GM19372 (cell line): ENCODE data around the gene ALKBH6.
"Not testable (repeated sequence)": the region's sequence is repeated elsewhere in the genome, so short reads cannot be mapped to it uniquely, and the experiment has no call there.

Experiments
- ATAC-seq: cut with Tn5 transposase; IDR thresholded peaks from one replicate; pipeline ENCODE4 v1.9.1; 2021; ENCODE audit warnings: mild to moderate bottlenecking, low read depth, moderate library complexity; ENCODE audit not compliant: unreplicated experiment

ALKBH6 gene

DNA sequence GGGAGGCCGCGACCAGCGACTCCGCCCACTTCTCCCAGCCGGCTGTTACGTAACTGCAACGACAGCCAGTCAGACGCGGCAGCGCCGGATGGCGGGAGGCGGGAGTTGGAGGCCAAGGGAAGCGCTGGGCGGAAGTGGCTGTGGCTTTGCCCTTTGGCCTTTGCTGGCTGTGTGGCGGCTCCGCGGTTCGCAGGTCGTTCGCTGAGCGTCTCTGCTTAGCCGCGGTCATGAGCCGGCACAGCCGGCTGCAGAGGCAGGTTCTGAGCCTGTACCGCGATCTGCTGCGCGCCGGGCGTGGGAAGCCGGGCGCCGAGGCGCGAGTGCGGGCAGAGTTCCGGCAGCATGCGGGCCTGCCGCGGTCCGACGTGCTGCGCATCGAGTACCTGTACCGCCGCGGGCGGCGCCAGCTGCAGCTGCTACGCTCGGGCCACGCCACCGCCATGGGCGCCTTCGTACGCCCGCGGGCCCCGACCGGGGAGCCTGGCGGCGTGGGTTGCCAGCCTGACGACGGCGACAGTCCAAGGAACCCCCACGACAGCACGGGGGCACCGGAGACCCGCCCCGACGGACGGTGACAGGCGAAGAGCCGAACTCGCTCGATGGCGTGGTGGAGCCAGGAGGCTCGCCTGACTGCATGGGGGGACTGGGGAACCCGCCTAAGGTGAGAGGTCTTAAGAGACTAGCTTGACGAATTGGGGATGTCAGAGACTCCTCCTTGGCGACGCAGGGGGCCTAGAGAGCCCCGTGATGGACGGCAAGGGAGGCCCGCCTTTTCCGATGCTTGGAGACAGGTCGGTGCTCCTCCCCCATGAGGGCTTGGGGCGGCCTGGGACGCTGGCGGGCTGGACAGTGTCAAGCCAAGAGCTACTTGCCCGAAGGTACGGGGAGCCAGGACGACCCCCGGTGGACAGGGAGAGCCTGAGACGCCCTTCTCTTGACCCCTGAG lies 18.7 kb downstream of the ALKBH6 start, which contains the start of gene SDHAF1:
SDHAF1 (plus strand) TSS at position 141 of the 946 bp plus-strand sequence; CDS start at position 228, 87 bp downstream.
- peak; percentile 83 for ATAC-seq

DNA sequence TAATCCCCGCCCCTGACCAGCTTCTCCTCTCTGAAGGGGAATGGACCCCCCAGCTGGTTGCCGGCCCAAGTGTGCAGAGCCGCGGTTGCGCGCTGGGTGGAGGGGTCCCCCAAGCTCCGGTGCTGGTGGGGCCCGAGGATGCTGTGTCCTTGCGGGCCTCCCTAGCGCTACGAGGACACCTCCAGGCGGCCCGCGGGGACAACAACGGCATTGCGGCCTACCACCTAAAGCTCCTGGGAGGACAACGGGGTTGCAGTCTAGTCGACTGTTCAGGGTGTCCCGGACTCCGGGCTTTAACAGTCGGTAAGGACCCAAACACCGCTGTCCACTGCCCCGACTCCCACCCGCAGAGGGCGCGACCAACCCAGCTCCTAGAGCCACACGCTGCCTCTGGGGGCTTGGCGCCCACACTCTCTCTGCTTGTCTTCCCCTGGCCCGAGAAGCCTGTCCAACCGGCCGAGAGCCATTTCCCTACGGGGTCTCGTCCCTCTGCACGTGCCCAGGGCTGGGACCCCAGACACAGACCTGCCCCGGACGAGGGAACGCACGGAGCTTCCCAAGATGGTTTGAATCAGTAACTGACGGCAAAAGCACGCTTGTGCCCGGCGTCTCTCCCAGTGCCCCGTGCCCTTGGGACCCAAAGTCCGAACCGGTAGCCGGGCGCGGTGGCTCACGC lies 20.0 kb downstream of the ALKBH6 start:
- no peak for ATAC-seq

DNA sequence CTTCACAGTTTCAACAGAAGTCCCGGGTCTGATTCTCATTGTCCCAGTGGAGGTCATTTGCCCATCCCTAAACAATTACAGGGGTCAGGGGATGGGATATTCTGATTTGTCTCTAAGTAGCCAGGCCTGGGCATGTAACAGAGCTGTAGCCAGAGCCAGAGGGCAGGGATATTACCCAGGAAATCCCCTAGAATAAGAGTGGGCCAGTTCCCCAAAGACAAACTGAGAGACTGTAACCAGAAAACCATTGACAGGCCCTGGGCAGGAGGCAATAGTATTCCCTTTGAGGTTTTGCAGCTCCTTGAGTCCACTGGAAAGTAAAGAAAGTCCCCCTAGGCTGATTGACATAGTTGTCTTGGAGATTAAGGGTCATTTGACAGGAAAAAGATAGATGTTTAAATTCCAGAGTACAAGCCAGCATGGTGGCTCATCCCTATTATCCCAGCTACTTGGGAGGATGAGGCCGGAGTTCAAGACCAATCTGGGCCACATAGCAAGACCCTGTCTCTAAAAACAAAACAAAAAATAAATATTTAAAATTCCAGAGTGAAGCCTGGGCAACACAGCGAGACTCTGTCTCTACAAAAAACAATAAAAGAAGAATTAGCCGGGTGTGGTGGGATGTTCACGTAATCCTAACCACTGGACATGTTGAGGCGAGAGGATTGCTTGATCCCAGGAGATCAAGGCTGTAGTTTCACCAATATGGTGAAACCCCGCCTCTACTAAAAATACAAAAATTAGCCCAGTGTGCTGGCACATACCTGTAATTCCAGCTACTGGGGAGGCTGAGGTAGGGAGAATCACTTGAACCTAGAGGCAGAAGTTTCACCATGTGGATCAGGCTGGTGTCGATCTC lies 20.9 kb downstream of the ALKBH6 start:
- no peak for ATAC-seq

DNA sequence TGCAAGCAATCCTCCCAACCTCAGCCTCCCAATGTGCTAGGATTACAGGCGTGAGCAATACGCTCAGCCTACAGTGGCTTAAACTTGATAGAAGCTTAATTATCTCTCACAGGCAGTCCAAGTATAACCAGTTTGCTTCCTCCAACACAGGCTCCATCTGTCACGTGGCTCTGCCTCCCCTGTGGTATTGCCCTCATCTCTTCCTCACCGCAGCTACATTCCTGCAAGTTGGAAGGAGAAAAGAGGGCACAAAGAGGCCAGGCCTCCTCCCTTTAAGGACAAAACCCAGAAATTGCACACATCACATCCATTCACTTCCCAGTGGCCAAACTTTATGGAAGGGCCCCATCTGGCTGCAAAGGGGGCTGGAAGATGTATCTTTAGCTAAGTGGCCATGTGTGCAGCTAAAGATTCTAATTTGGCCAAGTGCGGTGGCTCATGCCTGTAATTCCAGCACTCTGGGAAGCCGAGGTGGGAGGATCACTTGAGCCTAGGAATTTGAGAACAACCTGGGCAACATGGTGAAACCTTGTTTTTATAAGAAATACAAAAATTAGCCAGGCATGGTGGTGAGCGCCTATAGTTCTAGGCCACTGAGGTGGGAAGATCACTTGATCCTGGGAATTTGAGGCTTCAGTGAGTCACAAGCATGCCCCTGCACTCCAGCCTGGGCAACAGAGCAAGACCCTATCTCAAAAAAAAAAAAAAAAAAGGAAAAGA lies 22.1 kb downstream of the ALKBH6 start:
- no peak for ATAC-seq

DNA sequence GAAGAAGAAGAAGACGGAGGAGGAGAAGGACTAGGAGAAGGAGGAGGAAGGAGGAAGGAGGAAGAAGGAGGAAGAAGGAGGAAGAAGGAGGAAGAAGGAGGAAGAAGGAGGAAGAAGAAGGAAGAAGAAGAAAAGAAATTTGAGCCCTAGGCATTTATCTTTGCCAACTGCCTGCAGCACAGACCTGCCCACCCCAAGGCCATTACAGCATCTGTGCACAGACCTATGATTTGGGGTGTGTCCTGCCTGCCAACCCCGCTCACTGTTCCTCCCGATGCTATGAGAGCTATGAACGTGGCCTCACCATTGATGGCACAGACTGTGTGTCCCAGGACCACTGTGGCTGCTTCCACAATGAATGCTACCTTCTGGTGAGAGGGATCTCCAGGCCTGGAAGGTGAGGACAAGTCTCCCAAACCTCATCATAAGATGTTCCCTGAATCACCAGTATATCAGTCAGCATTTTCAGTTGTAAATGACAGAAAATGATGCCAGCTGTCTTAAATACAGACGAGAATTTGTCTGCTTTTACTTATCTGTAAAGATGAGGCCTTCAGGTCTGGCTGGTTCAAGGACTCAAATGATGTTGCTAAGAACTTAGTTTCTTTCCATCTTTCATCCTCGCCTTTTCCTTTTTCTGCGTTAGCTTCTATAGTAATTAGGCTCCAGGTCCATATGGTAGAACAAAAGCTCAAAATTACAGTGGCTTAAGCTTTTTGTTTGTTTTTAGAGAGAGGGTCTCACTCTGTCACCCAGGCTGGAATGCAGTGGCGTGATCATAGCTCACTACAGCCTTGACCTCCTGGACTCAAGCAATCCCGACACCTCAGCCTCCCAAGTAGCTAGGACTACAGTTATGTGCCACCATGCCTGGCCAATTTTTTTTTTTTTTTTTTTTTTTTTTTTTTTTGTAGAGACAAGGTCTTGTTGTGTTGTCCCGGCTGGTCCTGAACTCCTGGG lies 23.0 kb downstream of the ALKBH6 start:
- ATAC-seq, result no peak

DNA sequence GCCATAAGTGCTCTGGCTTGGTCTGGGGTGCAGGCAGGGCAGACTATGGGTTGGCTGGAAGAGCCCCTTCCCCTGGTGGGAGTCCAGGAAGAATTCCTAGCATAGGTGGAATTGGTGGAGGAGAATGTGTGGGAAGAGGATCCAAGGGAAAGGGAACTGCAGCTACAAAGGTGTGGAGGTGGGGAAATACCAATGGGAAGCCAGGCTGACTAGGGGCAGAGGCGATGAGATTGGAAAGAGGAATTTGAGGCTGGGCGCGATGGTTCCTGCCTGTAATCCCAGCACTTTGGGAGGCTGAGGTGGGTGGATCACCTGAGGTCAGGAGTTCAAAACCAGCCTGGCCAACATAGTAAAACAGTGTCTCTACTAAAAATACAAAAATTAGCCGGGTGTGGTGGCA lies 23.9 kb downstream of the ALKBH6 start:
- no peak for ATAC-seq

DNA sequence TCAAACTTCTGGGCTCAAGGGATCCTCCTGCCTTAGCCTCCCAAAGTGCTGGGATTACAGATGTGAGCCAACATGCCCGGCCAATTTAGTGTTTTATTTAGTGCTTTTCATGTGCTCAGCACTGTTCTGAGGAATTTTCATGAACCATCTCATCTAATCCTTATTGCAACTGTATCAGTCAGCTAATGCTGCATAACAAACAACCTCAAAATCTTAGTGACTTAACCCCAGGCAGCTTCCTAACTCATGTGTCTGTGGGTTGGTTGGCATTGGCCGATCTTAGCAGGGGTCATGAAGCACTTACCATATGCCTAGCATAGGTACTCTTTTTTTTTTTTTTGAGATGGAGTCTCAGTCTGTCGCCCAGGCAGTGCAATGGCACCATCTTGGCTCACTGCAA lies 25.2 kb downstream of the ALKBH6 start:
- no peak for ATAC-seq

DNA sequence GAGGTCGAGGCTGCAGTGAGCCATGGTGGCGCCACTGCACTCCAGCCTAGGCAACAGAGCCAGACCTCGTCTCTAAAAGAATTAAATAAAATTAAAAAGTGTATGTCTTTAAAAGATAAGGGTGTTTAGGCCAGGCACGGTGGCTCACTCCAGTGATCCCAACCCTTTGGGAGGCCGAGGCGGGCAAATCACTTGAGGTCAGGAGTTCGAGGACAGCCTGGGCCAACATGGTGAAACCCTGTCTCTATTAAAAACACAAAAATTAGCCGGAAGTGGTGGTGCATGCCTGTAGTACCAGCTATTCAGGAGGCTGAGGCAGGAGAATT lies 26.5 kb downstream of the ALKBH6 start:
- ATAC-seq, result no peak

DNA sequence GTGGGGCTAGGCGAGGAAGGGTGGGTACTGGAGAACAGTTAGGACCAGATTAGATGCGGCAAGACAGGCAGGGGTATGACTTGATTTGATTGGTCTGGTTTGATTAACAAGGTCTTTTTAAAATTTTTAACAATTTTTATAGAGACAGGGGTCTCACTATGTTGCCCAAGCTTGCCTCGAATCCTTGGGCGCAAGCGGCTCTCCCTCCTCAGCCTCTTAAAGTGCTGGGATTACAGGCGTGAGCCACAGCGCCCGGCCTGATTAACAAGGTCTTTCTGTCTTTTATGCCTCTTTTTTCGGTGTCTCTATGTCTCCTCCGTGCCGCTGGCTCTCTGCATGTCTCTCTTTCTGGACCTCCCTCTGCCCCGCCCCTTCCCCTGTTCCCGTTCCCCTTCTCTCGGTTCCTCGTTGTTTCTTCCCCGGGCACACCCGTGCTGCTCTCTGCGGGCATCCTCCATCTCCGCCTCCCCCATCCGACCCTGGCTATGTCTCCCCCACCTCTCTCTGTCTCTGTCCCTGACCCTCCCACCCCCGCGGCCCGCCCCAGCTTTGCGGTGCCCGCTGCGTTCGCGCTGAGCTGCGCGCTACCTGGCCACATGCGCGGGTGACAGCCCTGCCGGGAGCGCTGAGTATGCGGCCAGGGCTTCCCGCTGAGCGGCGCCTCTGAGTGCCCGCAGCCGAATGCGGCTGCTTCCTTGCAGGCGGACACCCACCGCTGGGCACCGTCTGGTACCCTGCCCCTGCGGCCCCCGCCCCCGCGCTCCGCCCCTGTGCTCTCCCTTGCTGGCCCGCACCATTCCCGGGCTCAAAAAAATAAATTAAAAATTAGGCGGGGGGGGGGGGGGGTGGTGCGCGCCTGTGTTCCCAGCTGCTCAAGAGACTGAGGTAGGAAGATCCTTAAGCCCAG lies 27.1 kb downstream of the ALKBH6 start:
- ATAC-seq, result no peak

DNA sequence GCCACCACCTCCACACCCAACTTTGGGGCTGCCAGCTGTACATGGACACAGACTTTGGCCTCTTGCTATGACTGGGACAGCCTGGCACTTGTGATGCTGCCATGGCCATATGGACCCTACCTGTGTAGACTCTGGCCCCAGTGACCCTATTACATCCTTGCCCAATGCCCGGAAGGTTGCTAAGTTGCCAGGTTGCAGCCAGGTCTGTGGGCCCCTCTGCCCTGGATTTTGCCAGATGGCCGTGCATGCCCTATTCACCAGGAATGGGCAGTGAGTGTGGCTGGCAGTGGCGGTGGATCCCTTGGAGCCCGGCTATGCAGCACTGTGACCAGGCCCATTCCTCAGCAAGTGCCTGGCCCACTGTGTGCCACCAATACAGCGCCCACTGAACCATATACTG lies 27.9 kb downstream of the ALKBH6 start:
- ATAC-seq, result no peak

DNA sequence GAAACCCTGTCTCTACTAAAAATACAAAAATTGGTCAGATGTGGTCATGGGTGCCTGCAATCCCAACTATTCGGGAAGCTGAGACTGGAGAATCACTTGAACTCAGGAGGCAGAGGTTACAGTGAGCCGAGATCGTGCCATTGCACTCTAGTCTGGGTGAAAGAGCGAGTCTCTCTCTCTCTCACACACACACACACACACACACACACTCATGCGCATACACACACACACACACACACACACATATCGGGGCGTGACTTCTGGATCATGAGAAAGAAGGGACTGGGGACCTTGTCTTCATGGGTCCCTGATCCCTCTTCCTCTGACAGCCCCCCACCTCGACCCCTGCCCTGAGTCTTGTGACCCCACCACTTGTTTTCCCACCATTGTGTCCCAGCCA lies 30.8 kb downstream of the ALKBH6 start:
- no peak for ATAC-seq

DNA sequence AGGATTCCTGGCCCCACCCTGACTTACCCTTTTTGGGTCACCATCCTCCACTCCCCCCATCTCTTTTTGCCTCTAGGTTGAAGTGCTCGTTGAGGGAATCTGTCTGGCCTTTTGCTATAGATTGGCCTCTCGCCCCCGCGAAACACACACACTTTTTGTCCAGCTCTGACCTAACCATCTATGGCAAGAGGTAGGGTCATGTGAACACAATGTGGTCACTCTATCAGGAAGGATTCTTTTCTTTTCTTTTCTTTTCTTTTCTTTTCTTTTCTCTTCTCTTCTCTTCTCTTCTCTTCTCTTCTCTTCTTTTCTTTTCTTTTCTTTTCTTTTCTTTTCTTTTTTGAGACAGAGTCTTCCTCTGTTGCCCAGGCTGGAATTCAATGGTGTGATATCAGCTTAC lies 33.0 kb downstream of the ALKBH6 start:
- ATAC-seq, result not testable (repeated sequence)

DNA sequence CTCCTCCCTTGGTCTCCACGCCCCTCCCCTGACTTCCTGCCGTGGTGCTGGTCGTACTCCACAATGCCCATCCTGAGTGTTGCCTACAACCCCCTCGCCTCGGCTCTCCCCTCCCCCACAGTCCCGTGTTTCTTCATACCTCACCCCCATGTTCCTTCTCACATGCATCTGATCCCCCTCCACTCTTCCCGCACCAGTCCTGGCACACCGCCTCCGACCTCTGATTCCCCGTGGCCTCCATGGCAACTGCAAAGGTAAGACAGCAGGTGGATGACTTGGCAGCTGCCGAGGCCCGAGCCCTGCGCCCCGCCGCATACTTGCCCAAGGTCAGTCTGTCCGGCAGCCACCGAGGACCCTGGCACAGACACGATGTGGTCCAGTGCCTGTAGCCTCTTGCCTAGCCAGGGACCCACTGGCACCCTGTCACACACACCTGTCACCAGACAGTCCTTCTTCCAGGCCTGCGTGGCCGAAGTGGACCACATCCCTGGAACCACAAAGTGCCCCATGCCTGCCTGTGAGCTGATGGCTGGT lies 35.1 kb downstream of the ALKBH6 start:
- ATAC-seq, result no peak

DNA sequence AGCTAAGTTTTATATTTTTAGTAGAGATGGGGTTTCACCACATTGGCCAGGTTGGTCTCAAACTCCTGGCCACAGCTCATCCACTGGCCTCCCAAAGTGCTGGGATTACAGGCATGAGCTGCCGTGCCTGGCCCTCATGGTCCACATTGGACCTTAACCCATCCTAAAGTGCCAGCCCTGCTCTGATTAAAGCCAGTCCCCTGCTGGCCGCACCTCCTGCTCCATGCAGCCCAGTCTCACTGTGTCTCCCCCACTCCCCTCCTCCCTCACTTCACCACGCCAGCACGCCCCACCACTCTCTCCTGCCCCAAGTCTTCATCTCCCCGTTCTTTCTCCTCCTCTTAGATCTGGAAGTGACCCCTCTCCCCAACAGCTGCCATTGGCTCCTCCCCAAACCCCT lies 35.7 kb downstream of the ALKBH6 start:
- ATAC-seq, result no peak

DNA sequence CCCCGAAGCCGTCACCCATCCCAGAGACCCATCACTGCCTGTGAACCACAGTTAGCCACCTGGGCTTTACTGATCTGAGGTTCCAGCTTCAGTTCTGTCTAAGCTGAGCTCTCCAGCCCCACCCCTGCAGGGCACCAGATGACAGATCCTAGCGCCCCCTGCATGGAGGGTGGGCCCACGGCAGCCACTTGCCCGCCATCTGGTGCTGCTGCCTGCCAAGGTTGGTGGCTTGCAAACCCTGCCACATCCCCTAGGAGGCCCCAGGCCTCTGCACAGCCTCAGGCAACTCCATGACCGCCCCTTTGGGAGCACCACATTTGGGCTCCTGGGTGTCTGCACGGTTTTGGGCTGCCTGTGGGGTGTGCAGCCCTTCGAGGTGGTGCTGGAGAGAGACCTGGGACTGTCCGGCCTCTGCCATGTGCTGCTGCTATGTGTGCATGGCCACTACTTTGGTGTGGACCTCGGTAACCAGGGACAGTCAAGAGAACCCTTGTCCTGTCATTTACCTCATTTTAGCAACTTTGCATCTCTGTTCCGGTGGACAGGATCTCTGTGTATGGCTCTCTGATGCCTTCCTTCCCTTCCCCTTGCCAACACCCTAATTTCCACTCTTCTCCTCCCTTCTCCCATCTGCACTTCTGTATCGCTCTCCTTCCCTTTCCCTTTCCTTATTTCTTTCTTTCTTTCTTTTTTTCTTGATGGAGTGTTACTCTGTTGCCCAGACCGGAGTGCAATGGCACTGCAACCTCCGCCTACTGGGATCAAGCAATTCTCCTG lies 36.4 kb downstream of the ALKBH6 start:
- no peak for ATAC-seq

DNA sequence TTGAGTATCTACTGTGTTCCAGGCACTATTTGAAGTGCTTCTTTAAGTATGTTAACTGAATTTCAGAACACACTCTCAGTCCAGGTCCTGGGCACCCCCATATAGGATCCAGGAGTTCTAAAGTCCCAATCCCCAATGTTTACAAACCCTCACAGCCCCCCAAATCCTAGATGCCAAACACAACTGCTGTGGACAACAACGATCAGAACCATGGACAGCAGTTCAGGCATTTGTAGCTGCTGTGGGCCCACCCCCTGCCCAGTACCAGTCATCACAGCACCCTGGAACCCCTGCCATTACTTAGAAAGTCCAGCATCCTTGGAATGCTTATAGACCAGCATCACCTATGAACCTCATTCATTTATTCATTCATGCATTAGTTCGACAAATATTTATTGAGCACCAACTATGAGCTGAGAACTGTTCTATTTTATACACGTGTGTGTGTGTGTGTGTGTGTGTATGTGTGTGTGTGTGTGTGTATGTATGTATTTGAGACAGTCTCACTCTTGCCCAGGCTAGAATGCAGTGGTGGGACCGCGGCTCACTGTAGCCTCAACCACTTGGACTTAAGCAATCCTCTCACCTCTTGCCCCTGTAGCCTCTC lies 38.3 kb downstream of the ALKBH6 start:
- ATAC-seq, result no peak

DNA sequence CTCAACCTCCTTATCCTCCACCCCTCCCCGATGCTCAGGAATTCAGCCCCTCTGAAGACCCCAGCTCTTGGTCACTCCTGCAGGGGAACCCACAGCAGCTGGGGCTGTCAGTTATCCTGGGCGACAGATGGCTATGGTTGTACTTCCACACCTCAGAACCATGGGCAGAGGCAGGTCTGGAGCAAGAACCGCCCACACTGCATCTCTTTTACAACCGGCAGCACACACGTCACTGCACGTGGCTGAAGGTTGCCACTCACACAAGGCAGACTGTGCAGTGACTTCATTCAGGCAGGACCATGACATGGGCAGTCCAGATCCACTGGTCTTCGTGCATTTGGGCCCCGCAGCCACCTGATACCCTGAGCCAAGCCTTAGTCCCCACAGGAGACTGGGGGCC lies 40.5 kb downstream of the ALKBH6 start:
- no peak for ATAC-seq
